HepG2 (cell line): ENCODE data around the gene TTC32. TPM values are rescaled to one million over a fixed set of nuclear protein-coding genes. Genes with fewer than 3 reads are reported as not detected.

ENCODE experiments used
- AHR ChIP-seq: IDR thresholded peaks from 2 replicates; pipeline ENCODE4 v1.6.1; 2018; ENCODE audit warnings: missing genetic modification reagents, missing compliant biosample characterization
- CREB1 ChIP-seq, 2 experiments: fragments of 450-650 bp in 1 of 2; IDR thresholded peaks; 2 replicates each; pipeline ENCODE4 v1.6.1; 2016 to 2017; ENCODE audit warnings: control low read depth in 1 of 2, mild to moderate bottlenecking in 1 of 2, missing compliant biosample characterization in 1 of 2, missing genetic modification characterization in 1 of 2
- CSRNP1 ChIP-seq: sonication (generic); formaldehyde crosslinking; IDR thresholded peaks from 2 replicates; pipeline ENCODE4 v1.8.1; 2023; ENCODE audit warnings: mild to moderate bottlenecking, missing genetic modification reagents
- ELF3 ChIP-seq: IDR thresholded peaks from 2 replicates; pipeline ENCODE4 v1.6.1; 2016; ENCODE audit warnings: missing genetic modification reagents, missing compliant biosample characterization
- GFI1 ChIP-seq: sonication (generic); formaldehyde crosslinking; IDR thresholded peaks from 2 replicates; pipeline ENCODE4 v1.5.0; 2020; ENCODE audit warnings: missing genetic modification reagents, mild to moderate bottlenecking, borderline replicate concordance
- HDAC2 ChIP-seq: sonication (generic); formaldehyde crosslinking; IDR thresholded peaks from 2 replicates; pipeline ENCODE4 v1.4.0; 2020; ENCODE audit warnings: missing genetic modification reagents
- PTBP1 ChIP-seq: fragments of 200-400 bp; formaldehyde crosslinking; IDR thresholded peaks from 2 replicates; pipeline ENCODE4 v1.6.1; 2018; ENCODE audit warnings: low read length, low read depth; ENCODE audit not compliant: poor library complexity, severe bottlenecking
- ZBTB20 ChIP-seq: sonication (generic); formaldehyde crosslinking; IDR thresholded peaks from 2 replicates; pipeline ENCODE4 v1.8.1; 2023; ENCODE audit warnings: missing genetic modification reagents, low read depth, mild to moderate bottlenecking, borderline replicate concordance
- ZFP36L1 ChIP-seq: sonication (generic); formaldehyde crosslinking; IDR thresholded peaks from 2 replicates; pipeline ENCODE4 v1.8.0; 2022; ENCODE audit warnings: mild to moderate bottlenecking, missing genetic modification reagents, moderate library complexity
- ZFP82 ChIP-seq: sonication (generic); formaldehyde crosslinking; IDR thresholded peaks from 2 replicates; pipeline ENCODE4 v1.5.1; 2020; ENCODE audit warnings: mild to moderate bottlenecking, missing genetic modification reagents, borderline replicate concordance
- ZNF224 ChIP-seq: sonication (generic); formaldehyde crosslinking; IDR thresholded peaks from 2 replicates; pipeline ENCODE4 v1.5.0; 2020; ENCODE audit warnings: mild to moderate bottlenecking, missing genetic modification reagents
- ZNF430 ChIP-seq: sonication (generic); formaldehyde crosslinking; IDR thresholded peaks from 2 replicates; pipeline ENCODE4 v1.9.0; 2021; ENCODE audit warnings: mild to moderate bottlenecking, missing genetic modification reagents
- ZNF550 ChIP-seq: sonication (generic); formaldehyde crosslinking; IDR thresholded peaks from 2 replicates; pipeline ENCODE4 v1.4.0; 2020; ENCODE audit warnings: mild to moderate bottlenecking, missing genetic modification reagents, borderline replicate concordance
- ZNF589 ChIP-seq: sonication (generic); formaldehyde crosslinking; conservative IDR thresholded peaks from 2 replicates; pipeline ENCODE4 v1.8.0; 2022; ENCODE audit warnings: mild to moderate bottlenecking, moderate library complexity, missing genetic modification reagents
- ZNF644 ChIP-seq: IDR thresholded peaks from 2 replicates; pipeline ENCODE4 v1.6.1; 2016; ENCODE audit warnings: low read depth
- ZNF7 ChIP-seq: IDR thresholded peaks from 2 replicates; pipeline ENCODE4 v1.6.1; 2016; ENCODE audit warnings: missing biosample characterization, missing genetic modification reagents
- polyA plus RNA-seq, 8 experiments: library from polyadenylated mRNA; depleted of rRNA in 3 of 8; stranded (reverse) in 7 of 8; unstranded in 1 of 8; fragments of >200 nt; fragmentation: Illumina TruSeq in 4 of 8; extraction: Trizol in 4 of 8; gene quantifications; 2 replicates each; pipeline versions ENCODE4 v1.2.1 to v1.2.3, GENCODE V29; 2011 to 2016; ENCODE audit warnings: low read depth in 4 of 8, missing spikeins in 1 of 8, mixed read lengths in 1 of 8; ENCODE audit not compliant: insufficient read depth in 1 of 8
- total RNA-seq, 5 experiments: library from RNA; depleted of rRNA; stranded (reverse); fragments of >200 nt; fragmentation: Illumina TruSeq; extraction: Trizol; gene quantifications; 2 replicates each; pipeline ENCODE4 v1.2.3, GENCODE V29; 2016; ENCODE audit warnings: low read depth in 1 of 5
- TF ChIP-seq, protein P1 (sequence below), 2 experiments: fragments of 450-650 bp in 1 of 2; sonication (generic) in 1 of 2; formaldehyde crosslinking in 1 of 2; IDR thresholded peaks; 2 replicates each; pipeline versions ENCODE4 v1.6.1 to v1.8.0; 2016 to 2022; ENCODE audit warnings: antibody characterized with exemption in 1 of 2, mild to moderate bottlenecking in 1 of 2, missing genetic modification reagents in 1 of 2
- TF ChIP-seq, protein P2 (sequence below): sonication (generic); formaldehyde crosslinking; conservative IDR thresholded peaks from 2 replicates; pipeline ENCODE4 v1.5.0; 2020; ENCODE audit warnings: missing genetic modification reagents

TTC32 gene
- total and polyA plus RNA-seq, 2 of the 13 experiments (the other 11 are each of a cell fraction or from before 2014, with no cell fraction given): 21.6 to 38.3 TPM

- TF ChIP-seq CREB1 (IDR thresholded peaks at IDR 0.05) (0 out of 2 replicates have a peak, but pooled peaks have one; percentile 17), CREB1 (CRISPR knock-in tag; IDR thresholded peaks at IDR 0.05) (no peak), HDAC2 (CRISPR knock-in tag) (no peak), ZNF644 (CRISPR knock-in tag) (no peak), ZFP82 (CRISPR knock-in tag) (no peak; the same call in 1 of the 2 replicates), ZFP36L1 (CRISPR knock-in tag) (peak; percentile 87), GFI1 (peak; percentile 8; the same call in 1 of the 2 replicates), ZNF550 (no peak), ZNF7 (CRISPR knock-in tag) (no peak), ZNF589 (CRISPR knock-in tag) (no peak), ZNF224 (CRISPR knock-in tag) (no peak), CSRNP1 (CRISPR knock-in tag) (no peak; the same call in 1 of the 2 replicates), ZNF430 (CRISPR knock-in tag) (no peak), ELF3 (CRISPR knock-in tag) (no peak), AHR (CRISPR knock-in tag) (no peak), ZBTB20 (CRISPR knock-in tag) (0 out of 2 replicates have a peak, but pooled peaks have one; percentile 1), PTBP1 (no peak)
- TF ChIP-seq, protein P1, sequence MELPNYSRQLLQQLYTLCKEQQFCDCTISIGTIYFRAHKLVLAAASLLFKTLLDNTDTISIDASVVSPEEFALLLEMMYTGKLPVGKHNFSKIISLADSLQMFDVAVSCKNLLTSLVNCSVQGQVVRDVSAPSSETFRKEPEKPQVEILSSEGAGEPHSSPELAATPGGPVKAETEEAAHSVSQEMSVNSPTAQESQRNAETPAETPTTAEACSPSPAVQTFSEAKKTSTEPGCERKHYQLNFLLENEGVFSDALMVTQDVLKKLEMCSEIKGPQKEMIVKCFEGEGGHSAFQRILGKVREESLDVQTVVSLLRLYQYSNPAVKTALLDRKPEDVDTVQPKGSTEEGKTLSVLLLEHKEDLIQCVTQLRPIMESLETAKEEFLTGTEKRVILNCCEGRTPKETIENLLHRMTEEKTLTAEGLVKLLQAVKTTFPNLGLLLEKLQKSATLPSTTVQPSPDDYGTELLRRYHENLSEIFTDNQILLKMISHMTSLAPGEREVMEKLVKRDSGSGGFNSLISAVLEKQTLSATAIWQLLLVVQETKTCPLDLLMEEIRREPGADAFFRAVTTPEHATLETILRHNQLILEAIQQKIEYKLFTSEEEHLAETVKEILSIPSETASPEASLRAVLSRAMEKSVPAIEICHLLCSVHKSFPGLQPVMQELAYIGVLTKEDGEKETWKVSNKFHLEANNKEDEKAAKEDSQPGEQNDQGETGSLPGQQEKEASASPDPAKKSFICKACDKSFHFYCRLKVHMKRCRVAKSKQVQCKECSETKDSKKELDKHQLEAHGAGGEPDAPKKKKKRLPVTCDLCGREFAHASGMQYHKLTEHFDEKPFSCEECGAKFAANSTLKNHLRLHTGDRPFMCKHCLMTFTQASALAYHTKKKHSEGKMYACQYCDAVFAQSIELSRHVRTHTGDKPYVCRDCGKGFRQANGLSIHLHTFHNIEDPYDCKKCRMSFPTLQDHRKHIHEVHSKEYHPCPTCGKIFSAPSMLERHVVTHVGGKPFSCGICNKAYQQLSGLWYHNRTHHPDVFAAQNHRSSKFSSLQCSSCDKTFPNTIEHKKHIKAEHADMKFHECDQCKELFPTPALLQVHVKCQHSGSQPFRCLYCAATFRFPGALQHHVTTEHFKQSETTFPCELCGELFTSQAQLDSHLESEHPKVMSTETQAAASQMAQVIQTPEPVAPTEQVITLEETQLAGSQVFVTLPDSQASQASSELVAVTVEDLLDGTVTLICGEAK (IDR thresholded peaks at IDR 0.05): no peak
- TF ChIP-seq, protein P1 (CRISPR knock-in tag; IDR thresholded peaks at IDR 0.05): no peak
- TF ChIP-seq, protein P2, sequence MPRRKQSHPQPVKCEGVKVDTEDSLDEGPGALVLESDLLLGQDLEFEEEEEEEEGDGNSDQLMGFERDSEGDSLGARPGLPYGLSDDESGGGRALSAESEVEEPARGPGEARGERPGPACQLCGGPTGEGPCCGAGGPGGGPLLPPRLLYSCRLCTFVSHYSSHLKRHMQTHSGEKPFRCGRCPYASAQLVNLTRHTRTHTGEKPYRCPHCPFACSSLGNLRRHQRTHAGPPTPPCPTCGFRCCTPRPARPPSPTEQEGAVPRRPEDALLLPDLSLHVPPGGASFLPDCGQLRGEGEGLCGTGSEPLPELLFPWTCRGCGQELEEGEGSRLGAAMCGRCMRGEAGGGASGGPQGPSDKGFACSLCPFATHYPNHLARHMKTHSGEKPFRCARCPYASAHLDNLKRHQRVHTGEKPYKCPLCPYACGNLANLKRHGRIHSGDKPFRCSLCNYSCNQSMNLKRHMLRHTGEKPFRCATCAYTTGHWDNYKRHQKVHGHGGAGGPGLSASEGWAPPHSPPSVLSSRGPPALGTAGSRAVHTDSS (CRISPR knock-in tag): no peak
Observed at GRCh38 chr2:19902216-19902740, 495 bp upstream of the TTC32 start (continued).
